ENCODE data around the gene RANBP9.

RANBP9 gene

DNA sequence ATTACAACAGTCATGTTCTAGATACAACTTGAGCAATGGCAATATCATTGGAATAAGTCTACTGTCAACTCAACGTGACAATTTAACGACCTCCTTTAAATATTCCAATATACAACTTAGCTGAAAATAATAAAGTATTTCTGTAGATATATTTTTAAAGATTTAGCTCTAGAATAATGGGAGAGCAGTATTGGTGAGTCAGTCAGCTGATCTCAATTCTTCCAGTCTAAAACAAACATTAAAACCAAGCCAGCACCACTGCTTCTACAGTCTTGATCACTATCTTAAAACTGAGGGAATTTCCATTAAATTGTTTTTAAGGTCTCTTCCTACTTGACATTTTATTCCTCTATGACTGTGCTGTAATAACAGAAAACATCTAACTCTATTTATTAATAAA is 58.3 kb downstream of the RANBP9 start:
- DNase-seq (ENCODE audit: low read depth in 2 of 2) = no peak

DNA sequence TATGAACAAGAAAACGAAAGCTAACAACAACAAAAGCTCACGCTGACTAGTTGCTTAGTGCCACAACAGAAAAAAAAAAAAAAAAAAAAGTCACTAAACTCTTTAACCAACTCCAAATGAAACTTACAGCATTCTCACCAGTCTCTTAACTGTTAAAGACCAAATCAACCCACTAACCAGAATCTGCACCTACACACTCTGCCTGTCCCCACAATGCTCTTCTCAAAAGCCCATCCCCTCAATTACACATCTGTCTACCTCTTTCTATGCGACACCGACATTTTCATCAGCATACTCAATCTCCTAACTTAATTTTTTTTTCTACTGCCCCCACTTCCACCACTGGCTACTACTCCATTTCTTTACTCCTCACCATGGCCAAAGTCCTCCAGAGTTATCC is 62.2 kb downstream of the RANBP9 start:
- no peak for DNase-seq (ENCODE audit: low read depth in 2 of 2)

DNA sequence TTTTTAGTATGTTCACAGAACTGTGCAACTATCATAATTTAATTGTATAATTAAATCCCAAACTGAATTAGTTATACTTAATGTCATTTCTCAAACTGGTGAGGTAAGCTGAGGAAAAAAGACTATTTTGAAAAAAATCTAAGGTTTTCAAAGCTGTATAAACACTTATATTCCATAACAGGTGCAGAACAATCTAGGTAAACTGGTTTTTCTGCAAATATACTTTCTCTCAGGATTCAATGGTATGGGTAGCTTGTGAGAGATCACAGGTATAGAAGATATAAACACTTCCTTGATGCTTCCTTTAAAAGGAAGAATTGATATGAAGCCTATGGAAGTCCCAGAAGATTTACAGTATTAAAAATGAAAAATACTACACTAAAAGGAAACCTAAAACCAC is 62.8 kb downstream of the RANBP9 start:
- no peak for DNase-seq (ENCODE audit: low read depth in 2 of 2)

DNA sequence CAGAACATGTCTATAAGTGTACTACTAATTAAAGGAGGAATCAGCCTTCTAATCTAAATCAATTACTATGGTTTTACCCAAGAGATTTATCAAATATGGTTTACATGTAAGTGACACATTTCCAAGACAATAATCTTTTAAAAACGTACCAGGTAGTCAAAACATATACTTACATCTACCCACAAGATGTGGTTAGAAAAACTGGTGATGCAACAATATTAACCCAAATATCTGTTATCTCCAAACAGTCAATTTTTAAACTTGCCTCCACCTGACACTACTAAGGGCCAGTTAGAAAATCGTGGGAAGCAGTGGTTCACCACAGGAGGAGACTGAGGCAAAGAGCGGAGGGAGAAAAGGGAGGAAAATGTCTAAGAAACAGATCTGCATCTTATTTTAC is 68.5 kb downstream of the RANBP9 start:
- no peak for DNase-seq (ENCODE audit: low read depth in 2 of 2)

DNA sequence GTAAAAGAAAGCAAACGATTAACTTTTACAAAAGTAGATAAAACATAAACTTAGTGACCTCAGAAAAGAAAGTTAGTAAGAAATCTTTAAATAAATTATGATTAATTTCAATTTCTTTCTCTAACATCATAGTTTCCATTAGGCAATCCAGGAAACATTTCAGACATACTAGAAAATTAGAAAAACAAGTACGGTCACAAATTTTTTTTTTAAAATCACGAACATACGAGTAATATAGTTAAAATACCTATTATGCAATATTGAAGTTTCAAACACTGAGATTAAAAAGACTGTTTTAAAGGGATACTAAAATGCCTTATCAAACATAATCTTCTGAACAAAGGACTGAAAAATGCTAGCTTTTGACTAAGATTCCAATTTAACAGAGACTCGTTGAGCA is 70.3 kb downstream of the RANBP9 start:
- no peak for DNase-seq (ENCODE audit: low read depth in 2 of 2)

DNA sequence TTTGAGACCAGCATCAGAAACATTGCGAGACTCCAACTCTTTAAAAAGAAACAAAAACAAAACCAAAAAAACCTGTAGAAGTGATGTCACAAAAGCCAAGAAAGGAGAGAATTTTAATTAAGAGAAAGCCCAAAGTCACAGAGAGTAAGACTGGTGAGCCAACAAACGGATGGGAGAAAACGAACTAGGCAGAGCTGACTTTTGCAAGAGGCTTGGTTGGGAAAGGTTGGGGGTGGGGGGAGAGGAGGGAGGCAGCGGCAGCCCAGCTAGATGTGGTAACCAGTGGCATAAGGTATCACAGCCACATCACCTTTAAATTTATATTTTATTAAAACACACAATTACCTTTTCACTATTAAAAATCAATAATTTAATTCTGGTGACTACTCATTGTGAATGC is 73.0 kb downstream of the RANBP9 start:
- no peak for DNase-seq (ENCODE audit: low read depth in 2 of 2)

DNA sequence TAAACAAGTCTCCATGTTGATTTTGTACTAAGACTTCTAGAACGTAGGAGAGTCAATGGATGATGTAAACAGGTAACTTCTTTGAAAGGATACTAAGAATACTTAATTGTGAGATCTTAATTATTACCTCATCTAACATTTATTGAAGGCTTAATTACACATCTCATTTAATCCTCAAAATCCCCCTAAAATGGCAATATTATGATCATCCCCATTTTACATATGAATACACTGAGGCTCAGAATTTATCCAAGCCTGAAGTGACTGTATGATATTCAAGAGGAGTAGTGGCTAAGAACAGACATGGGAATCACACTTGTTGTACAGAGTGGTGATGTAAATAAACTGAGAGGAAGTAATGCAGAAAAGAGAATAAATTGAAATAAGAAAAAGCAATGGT is 73.6 kb downstream of the RANBP9 start:
- no peak for DNase-seq (ENCODE audit: low read depth in 2 of 2)

DNA sequence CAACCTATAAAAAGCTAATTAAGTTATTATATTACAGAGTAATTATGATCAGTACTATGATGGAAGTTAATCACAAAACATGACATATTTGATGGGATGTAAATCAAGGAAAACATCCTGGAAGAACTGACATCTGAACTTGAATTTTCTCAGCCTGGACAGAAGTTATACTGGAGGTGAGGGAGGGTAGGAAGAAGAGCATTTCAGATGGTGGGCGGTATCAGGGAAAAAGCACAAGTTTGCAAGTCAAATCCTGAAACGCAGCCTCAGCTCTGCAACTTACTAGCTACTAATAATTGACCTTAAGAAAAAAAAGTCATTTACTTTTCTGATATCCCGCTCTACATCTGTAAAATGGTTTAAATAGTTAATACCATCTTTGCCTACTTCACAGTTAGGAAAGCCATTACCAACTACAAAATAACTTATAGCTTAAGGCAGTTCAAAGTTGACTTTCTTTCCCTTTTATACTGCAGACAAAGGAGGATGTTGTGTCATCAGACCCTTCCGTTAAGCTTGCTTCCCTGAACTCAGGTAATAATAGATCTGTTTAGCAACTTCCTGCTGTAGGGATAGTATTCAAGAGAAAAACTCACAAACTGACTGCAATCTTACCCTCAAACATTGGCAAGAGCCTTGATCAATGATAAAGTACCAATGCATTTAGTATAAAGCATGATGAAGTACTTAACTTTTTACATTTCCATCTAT is 75.5 kb downstream of the RANBP9 start:
- no peak for DNase-seq (ENCODE audit: low read depth in 2 of 2)

DNA sequence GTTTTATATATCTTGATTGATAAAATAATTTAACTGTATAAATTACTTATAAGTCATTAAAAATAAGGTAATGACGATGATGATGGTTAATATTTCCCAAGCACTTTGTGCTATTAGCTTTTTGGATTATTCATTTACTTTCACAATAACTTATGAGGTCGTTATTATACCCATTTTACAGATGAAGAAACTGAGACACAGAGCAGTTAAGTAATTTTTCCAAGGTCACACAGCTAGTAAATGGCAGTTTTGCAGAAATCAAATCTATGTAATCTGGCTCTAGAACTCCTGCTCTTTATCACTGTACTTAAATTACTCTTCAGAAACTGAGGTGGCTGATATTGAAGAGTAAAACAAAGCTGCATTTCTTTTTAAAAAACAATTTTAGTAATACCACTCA is 78.3 kb downstream of the RANBP9 start:
- DNase-seq (ENCODE audit: low read depth in 2 of 2) = no peak

DNA sequence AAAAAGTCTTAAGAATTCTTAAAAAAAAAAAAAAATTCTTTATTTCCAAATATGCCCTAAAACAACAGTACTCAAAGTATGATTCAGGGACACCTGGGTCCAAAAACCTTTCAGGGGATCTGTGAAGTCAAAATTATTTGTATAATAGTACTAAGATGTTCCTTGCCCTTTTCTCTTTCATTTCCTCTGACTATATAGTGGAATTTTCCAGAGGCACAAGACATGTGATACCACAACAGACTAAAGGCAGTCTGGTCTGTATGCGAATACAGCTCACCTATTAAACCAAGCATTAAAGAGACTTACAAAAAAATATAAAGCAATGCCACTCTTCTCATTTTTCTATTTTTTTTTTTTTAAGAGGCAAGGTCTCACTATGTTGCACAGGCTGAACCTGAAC is 81.1 kb downstream of the RANBP9 start:
- DNase-seq (ENCODE audit: low read depth in 2 of 2) = no peak

DNA sequence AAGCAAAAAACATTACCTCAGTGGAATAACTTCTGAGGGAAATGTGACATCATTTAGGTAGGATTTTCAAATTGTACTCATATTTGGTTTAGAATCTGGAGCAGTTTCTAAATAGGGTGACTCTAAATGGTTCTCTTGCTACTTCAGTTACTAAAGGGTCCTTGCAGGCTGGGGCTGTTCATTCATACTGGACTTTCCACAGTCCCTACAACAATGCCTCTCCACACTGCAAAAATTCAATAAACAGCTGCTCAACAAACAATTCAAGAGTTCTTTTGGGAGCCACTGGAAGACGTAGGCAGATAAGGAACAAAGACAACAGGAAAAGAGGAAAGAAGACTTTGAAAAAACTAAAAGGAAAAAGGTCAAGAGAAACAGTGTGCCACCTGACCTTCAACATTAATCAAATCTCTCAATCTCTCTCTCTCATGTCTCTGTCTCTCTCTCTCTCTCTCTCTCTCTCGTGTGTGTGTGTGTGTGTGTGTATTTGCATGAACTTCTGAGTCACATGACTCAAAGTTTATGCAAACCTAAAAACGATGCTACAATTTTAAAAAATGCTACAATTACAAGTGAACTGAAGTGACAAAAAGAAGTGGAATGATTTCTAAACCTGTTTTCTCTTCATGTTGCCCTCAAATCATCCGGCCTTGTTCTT is 82.0 kb downstream of the RANBP9 start:
- DNase-seq (ENCODE audit: low read depth in 2 of 2) = no peak

DNA sequence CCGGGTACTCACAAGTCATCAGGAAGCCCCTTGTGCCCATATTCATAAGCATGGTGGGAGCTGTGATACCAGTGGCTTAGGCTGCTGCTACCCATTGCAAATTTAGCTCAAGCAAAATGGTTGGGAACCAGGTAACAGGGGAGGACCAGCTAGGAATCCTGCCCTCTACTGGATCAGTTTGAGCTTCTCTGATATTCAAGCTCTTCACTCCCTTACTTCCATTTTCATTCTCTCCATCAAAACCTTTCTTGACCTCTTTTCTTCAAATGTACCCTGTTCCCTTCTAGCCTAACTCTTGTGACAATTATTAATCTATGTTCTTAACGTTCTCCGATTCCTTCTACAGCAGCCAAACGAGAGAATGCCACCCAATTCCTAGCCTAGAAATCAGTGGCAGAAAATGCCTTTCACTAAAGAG is 86.8 kb downstream of the RANBP9 start:
- no peak for DNase-seq (ENCODE audit: low read depth in 2 of 2)

DNA sequence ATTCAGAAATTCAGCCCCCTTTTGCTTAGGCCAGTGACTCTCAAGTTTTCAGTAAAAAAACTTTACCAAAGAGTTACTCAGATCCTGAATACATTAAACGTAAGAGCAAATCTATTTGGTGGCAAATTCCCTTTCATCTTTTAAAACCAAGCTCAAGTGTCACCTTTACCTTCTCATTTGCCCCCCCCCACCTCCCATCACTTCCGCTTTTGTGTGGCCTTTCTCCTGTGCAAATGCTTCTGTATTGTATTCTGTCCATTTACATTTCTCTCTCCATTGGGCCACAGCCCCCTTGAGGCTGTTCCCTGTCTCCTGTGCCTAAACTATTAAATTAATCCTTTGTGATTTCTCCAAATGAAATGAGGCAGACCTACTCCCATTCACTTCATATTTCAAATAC is 94.6 kb downstream of the RANBP9 start:
- no peak for DNase-seq (ENCODE audit: low read depth in 2 of 2)

DNA sequence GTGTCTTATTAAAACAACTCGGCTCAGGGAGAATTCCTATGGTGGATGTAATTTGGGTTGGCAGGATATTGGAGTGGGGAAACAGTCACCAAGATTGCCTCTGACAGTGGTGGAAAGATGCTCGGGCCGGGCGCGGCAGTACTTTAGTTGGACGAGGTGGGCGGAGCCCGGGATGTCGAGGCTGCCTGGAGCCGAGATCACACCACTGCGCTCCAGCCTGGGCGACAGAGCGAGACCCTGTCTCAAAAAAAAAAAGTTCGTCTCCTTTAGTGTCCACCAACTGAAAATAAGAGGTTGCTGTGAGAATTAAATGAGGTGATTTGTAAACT is 95.9 kb downstream of the RANBP9 start:
- DNase-seq (ENCODE audit: low read depth in 2 of 2) = peak; percentile 26 to 28

DNA sequence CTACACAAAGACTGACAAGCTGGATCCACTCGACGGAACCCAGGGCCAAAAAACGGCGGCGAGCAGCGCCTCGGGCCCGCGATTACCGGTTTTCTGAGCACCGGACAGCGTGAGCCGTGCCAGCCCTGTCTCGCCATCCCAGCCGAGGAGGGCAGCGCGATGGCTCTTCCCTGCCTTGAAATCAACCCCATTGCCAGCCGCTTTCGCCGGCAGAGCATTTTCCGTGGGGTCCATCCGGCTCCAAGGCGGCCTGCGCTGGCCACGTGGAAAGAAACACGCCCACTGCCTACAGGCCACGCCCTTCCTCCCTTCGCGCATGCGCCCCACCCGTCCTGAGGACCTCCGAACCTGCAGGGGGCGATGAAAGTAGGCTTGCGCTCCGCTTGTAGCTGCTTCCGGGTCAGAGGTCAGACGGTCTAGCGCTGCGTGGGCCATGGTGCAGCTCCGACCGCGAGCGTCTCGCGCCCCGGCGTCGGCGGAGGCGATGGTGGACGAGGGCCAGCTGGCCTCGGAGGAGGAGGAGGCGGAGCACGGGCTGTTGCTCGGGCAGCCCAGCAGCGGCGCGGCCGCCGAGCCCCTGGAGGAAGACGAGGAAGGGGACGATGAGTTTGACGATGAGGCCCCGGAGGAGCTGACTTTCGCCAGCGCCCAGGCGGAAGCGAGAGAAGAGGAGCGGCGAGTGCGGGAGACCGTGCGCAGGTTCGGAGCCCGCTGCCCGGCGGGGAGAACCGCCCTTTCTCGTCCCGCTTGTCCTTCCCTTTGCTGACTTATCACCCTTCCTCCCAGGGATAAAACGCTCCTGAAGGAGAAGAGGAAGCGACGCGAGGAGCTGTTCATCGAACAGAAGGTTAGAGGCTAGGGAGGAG is 96.5 kb downstream of the RANBP9 start, which contains the start of gene NOL7:
Gene NOL7 (plus strand): TSS at position 410 of the 866 bp plus-strand sequence. CDS start 24 bp downstream, at position 434.
- DNase-seq (ENCODE audit: low read depth in 2 of 2) = peak; percentile 98

DNA sequence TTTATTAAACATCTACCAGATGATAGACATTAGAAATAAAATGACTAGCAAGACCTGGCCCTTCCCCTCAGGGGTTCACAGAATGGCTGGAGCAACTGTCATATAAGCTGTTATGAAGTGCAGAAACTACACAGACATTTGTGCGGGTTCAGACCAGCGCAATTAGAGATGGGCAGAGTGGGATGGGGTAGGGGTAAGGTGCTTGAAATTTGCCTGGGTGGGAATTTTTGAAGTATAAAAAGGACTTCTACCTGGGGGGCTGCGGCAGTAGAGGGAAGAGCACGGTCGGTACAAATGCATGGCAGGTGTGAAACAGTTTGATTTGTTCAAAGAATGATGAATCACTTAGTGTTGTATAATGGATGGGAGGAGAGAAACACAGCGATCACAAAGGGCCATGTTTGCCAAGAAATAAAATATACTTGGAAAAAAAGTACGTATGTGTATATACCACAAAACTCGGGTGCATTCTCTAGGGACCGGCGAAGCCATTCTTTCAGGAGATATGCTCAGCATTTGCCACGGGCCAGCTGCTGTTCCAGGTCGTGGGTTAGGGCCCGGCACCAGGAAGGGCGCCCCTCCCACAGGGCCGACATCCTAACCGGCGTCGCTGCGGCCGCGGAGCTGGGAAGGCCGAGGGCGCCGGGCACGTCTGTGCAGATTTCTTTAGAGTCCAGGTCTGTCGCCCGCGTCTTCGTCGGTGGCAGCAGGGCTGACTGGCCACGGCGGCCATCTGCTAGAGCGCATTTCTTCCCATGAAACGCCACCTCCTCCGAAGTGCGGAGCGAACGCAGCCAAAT is 97.3 kb downstream of the RANBP9 start:
- DNase-seq (ENCODE audit: low read depth in 2 of 2) = peak; percentile 9 to 19

DNA sequence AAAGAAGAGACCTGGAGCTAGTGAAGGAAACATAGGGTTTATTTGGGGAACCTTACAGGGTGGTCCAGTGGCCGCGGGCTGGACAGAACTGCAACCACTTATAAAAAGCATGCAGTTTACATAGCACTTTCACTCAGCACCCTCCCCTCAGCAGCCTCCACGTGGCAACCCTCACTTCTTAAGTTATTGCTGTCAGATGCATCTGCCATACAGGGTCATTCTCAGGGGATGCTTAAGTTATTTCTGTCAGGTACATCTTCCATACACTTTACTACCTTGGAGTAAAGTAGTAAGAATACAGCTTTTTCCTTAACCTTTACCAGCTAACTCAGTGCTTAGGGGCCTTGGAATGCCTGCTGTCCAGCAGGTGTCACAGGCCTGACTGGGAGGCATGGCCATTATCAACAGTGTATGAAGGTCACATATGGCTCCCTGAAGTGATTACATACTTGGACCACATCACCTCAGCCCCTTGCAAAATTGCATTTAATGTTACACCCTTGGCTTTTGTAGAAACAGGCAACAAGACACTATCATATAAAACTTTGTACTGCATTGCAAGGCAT is 98.5 kb downstream of the RANBP9 start:
- DNase-seq (ENCODE audit: low read depth in 2 of 2) = no peak

DNA sequence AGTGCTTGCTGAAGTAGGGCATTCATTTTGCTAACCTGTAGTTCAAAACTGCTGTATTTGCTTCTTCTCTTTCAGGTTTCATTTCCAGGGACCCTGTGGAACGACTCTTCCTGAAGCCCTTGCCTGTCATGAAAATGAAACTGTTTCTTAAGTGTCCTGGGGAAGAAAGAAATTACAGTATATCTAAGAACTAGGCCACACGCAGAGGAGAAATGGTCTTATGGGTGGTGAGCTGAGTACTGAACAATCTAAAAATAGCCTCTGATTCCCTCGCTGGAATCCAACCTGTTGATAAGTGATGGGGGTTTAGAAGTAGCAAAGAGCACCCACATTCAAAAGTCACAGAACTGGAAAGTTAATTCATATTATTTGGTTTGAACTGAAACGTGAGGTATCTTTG is 99.9 kb downstream of the RANBP9 start:
- no peak for DNase-seq (ENCODE audit: low read depth in 2 of 2)

DNA sequence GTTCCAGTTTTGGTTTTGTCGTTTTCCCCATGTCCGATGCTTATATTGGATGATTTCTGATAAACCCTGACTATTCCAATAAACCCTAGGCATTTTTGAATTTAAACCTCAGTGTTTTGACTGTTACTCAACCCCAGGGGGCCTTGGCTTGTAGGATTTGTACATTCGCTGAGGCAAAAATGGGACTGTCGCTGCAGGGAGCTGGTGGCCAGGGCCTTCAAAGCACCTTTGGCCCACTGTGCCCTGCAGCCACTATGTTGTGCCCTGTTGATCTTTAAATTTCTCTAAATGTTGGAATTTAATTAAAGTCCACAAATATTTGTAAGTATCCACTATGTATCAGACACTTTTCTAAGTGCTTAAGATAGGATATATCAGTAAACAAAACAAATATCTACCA is 106.0 kb downstream of the RANBP9 start:
- DNase-seq (ENCODE audit: low read depth in 2 of 2) = no peak

DNA sequence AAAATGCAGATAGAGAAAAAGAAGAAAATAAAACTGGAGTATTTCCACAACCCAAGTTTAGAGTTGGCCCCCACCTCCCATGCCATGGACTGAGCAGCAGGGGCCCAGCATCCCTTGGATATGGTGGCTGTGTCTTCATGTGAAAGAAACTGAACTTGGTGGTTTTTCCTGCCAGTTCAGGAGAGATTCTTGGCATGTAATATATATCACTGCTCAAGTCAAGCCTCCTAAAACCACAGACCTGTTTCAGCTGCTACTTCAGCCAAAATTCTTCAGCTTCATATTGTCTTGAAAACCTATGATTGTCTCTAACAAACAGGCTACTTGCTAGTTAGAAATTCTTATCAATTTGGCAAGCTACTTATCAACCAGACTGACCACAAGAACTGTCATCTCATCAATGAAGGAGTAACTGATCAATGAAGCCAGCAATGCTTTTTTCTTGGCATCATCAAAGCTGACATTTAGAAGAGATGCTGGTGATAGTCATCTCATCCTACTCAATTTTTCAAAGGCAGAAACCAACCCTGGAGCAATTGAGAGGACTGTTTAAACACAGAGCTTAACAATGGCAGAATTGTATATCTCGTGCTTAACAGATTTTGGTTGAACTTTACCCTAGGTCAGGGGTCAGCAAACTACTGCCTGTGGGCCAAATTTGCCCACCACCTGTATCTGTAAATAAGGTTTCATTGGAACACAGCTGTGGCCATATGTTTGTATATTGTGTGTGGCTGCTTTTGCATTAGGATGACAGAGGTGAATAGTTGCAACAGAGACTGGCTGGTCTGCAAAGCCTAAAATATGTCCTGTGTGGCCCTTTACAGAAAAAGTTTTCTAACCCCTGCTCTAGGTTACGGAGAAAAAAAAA is 106.9 kb downstream of the RANBP9 start:
- no peak for DNase-seq (ENCODE audit: low read depth in 2 of 2)

DNA sequence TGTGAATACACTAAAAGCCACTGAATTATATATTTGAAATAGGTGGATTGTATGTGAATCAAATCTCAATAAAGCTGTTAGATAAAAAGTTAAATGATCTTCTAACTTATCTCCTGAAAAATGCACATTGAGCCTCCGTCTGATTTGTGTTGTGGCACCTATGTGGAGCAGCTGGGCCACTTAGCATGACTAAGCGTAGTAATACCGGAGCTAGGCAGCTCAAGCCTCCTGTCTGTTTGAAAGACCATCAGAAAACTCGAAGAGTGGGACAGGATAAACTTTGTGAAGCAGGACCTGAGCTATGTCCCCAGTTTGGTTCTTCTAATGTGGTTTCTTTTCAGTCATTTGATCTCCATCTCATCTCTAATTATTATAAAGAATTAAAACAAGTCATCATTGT is 107.5 kb downstream of the RANBP9 start:
- no peak for DNase-seq (ENCODE audit: low read depth in 2 of 2)
